ENCODE results near the gene ARMH3.

The ARMH3 gene

DNA sequence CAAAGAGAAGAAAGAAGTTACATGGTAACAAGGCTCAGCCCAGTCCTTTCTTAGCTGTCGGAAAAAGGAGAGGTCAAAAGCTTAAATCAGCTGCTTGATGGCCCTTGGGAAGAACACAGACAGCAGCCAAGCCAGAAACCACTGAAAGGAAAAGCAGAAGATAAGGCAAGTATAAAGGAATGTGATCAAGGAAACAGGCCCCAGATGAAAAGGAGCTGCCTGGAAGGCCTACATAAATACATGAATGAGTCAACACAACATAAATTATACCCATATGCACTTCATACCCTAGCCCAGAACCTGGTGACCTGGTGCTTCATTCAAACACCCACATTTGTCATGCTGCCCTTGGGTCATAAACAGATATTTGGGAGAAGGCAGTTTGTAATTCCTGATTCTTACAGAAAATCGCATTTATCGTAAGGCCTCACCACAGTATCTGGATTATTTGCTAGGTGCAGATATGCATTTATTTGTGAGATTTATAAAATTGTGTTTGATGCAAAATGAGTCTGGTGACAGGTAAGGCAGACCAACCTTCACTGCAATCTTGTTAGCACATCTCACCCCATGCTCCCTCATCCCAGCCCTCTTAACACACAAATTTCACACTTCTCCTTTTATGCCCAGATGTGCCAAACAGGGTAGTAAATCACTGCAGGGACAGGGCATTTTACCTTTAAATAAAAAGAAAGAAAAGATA, 117.5 kb downstream of the ARMH3 start:
- Histone ChIP-seq H3K9me3 (ENCODE audit: severe bottlenecking) (no peaks in the 10 kb centered on the region), H3K36me3 (ENCODE audit: low read depth) (peaks cover 3% of the 10 kb centered on the region; the same call in 1 of the 2 replicates), H3K4me1 (ENCODE audit: insufficient read depth, poor library complexity, severe bottlenecking) (peaks cover 52% of the 10 kb centered on the region), H3K27me3 (ENCODE audit: insufficient read depth, poor library complexity, severe bottlenecking) (no peaks in the 10 kb centered on the region), H3K27ac (ENCODE audit: poor library complexity, severe bottlenecking) (peak overlapping the region; percentile 70), H3K4me3 (ENCODE audit: severe bottlenecking) (no peak overlapping the region)
- DNase-seq (ENCODE audit: low spot score): no peak
- ATAC-seq (ENCODE audit: low read depth): peak; percentile 81
- TF ChIP-seq, protein P1, sequence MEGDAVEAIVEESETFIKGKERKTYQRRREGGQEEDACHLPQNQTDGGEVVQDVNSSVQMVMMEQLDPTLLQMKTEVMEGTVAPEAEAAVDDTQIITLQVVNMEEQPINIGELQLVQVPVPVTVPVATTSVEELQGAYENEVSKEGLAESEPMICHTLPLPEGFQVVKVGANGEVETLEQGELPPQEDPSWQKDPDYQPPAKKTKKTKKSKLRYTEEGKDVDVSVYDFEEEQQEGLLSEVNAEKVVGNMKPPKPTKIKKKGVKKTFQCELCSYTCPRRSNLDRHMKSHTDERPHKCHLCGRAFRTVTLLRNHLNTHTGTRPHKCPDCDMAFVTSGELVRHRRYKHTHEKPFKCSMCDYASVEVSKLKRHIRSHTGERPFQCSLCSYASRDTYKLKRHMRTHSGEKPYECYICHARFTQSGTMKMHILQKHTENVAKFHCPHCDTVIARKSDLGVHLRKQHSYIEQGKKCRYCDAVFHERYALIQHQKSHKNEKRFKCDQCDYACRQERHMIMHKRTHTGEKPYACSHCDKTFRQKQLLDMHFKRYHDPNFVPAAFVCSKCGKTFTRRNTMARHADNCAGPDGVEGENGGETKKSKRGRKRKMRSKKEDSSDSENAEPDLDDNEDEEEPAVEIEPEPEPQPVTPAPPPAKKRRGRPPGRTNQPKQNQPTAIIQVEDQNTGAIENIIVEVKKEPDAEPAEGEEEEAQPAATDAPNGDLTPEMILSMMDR (IDR thresholded peaks at IDR 0.05; ENCODE audit: poor library complexity, severe bottlenecking): no peak

DNA sequence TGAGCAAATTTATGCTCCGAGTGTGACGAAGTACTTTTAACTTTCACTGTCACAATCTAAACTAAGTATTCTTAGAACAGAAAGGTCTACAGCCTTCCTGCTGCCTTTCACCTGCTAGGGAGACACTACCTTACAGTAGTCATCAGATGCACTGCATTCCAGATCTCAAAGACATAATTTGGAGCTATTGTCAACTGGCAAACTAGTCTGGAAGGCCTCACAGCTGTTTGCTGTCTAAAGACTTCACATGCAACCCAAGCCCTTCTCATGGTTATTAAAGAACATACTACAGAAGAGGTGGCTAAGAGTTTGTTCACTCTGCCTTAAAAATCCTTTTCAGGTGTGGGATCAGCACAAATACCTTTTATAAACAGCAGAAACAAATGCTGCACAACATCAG, 120.5 kb downstream of the ARMH3 start:
- Histone ChIP-seq H3K36me3 (ENCODE audit: low read depth) (peaks cover 3% of the 10 kb centered on the region; the same call in 1 of the 2 replicates), H3K4me1 (ENCODE audit: insufficient read depth, poor library complexity, severe bottlenecking) (peaks cover 33% of the 10 kb centered on the region), H3K4me3 (ENCODE audit: severe bottlenecking) (no peak overlapping the region), H3K9me3 (ENCODE audit: severe bottlenecking) (no peaks in the 10 kb centered on the region), H3K27ac (ENCODE audit: poor library complexity, severe bottlenecking) (no peak overlapping the region), H3K27me3 (ENCODE audit: insufficient read depth, poor library complexity, severe bottlenecking) (no peaks in the 10 kb centered on the region)
- no peak for ATAC-seq (ENCODE audit: low read depth)
- no peak for DNase-seq (ENCODE audit: low spot score)
- TF ChIP-seq, protein P1 (IDR thresholded peaks at IDR 0.05; ENCODE audit: poor library complexity, severe bottlenecking): no peak

DNA sequence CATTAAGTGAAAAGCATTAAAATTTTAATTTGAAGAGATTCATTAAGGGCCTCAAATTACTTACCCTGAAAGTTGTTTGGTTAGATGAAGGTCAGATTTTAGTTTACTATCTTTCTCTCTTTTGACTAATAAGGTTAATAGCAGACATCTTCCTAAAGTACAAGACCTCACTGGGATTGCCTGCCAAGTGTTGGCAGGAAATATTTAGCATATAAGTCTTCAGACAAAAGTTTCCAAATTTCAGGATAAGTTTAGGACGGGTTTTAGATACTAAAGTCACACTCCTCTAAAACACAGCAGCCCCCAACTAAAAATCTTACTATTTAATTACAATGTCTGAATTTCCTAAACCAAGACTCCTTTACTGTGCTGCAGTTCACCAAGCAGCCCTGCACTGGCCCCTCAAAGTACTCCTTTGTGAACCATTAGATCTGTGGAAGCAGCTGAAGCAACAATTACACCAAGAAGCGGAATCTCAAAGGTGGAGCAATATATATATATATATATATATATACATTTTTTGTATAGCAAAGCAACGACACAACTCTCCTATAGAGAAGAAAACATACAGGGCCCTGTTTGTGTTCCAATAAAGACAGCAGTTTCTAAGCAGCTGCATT, 121.2 kb downstream of the ARMH3 start:
- H3K36me3 ChIP-seq (ENCODE audit: low read depth): peaks cover 2% of the 10 kb centered on the region; the same call in 1 of the 2 replicates
- peaks cover 27% of the 10 kb centered on the region for H3K4me1 ChIP-seq (ENCODE audit: insufficient read depth, poor library complexity, severe bottlenecking)
- DNase-seq (ENCODE audit: low spot score) (no peak), ATAC-seq (ENCODE audit: low read depth) (no peak)
- no peak overlapping the region for H3K4me3 ChIP-seq (ENCODE audit: severe bottlenecking)
- H3K9me3 ChIP-seq (ENCODE audit: severe bottlenecking): no peaks in the 10 kb centered on the region
- H3K27me3 ChIP-seq (ENCODE audit: insufficient read depth, poor library complexity, severe bottlenecking): no peaks in the 10 kb centered on the region
- TF ChIP-seq, protein P1 (IDR thresholded peaks at IDR 0.05; ENCODE audit: poor library complexity, severe bottlenecking): no peak
- H3K27ac ChIP-seq (ENCODE audit: poor library complexity, severe bottlenecking): no peak overlapping the region

DNA sequence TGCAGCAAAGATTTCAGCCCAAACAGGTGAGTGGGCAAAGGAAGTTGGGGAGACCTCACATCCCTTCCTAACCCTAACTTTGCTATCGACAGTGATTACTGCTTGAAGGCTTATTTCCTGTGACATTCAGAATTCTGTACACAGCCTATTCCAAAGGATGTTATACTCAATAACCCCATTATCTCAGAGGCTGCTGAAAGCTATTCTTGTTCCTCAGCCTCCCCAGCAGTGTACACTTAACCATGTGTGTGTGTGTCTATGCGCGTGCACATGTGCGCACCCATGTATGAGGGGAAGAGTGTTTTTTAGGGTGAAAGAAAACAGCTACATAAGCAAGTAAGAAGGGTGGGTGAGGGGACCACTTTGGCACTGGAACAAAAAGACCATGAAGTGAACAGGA, 122.0 kb downstream of the ARMH3 start:
- Histone ChIP-seq H3K4me1 (ENCODE audit: insufficient read depth, poor library complexity, severe bottlenecking) (peaks cover 19% of the 10 kb centered on the region), H3K4me3 (ENCODE audit: severe bottlenecking) (no peak overlapping the region), H3K9me3 (ENCODE audit: severe bottlenecking) (no peaks in the 10 kb centered on the region), H3K27ac (ENCODE audit: poor library complexity, severe bottlenecking) (no peak overlapping the region), H3K36me3 (ENCODE audit: low read depth) (no peaks in the 10 kb centered on the region), H3K27me3 (ENCODE audit: insufficient read depth, poor library complexity, severe bottlenecking) (no peaks in the 10 kb centered on the region)
- TF ChIP-seq, protein P1 (IDR thresholded peaks at IDR 0.05; ENCODE audit: poor library complexity, severe bottlenecking): no peak
- no peak for DNase-seq (ENCODE audit: low spot score)
- ATAC-seq (ENCODE audit: low read depth): no peak

DNA sequence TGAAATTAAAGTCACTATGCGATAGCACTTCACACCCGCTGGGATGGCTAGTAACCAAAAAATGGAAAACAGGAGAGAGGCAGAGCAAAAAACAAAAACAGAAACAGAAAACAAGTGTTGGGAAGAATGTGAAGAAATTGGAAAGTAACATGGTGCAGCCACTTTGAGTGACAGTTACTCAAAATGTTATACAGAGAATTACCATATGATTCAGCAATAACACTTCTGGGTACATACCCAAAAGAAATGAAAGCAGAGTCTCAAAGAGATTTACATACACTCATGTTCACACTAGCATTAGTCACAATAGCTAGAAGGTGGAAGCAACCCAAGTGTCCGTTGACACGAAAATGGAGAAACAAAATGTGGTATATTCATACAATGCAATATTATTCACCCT, 123.8 kb downstream of the ARMH3 start:
- ATAC-seq (ENCODE audit: low read depth): no peak
- H3K36me3 ChIP-seq (ENCODE audit: low read depth): no peaks in the 10 kb centered on the region
- TF ChIP-seq, protein P1 (IDR thresholded peaks at IDR 0.05; ENCODE audit: poor library complexity, severe bottlenecking): no peak
- H3K27me3 ChIP-seq (ENCODE audit: insufficient read depth, poor library complexity, severe bottlenecking): no peaks in the 10 kb centered on the region
- DNase-seq (ENCODE audit: low spot score): no peak
- H3K4me3 ChIP-seq (ENCODE audit: severe bottlenecking): no peak overlapping the region
- H3K4me1 ChIP-seq (ENCODE audit: insufficient read depth, poor library complexity, severe bottlenecking): peaks cover 4% of the 10 kb centered on the region
- no peaks in the 10 kb centered on the region for H3K9me3 ChIP-seq (ENCODE audit: severe bottlenecking)
- H3K27ac ChIP-seq (ENCODE audit: poor library complexity, severe bottlenecking): no peak overlapping the region

Measured in RWPE2 (cell line).